A549 (cell line): ENCODE measurements around the gene C2orf78. TPM values are rescaled to one million over a fixed set of nuclear protein-coding genes. Genes with fewer than 3 reads are reported as not detected.

ENCODE experiments used
- ATAC-seq, 2 experiments: fragments of 200-7000 bp in 1 of 2; fragments of >200 bp in 1 of 2; cut with Nextera tagmentation in 1 of 2; cut with Tn5 transposase in 1 of 2; 3 replicates each; pipeline versions ENCODE4 v1.8.0 to v1.9.1; 2018 to 2020; ENCODE audit warnings: mild to moderate bottlenecking in 1 of 2, moderate library complexity in 1 of 2
- CTCF ChIA-PET: fragments of 300-600 bp; sonication (Branson Sonifier 250); formaldehyde crosslinking; extraction: SDS; loops from one replicate; lab custom pipeline; 2021; ENCODE audit warnings: antibody characterized with exemption, inconsistent platforms; lab: Yijun Ruan, JAX
- POLR2A ChIA-PET: fragments of 350-600 bp; formaldehyde crosslinking; extraction: SDS; loops from one replicate; lab custom pipeline; 2021; ENCODE audit warnings: antibody characterized with exemption, inconsistent platforms; lab: Yijun Ruan, JAX
- DNase-seq, 2 experiments: peaks; one replicate each; pipeline versions ENCODE4 v3.0.0 to v3.0.0-alpha.2; 2011 to 2016; ENCODE audit warnings: low read depth in 1 of 2, low spot score in 1 of 2
- FAIRE-seq: peaks from 2 replicates; lab custom pipeline; 2011; peaks lifted over from hg19 to GRCh38; lab: Jason Lieb, UNC
- H3K27ac ChIP-seq, 2 experiments: fragments of >200 bp; sonication (Bioruptor Twin); formaldehyde crosslinking; 3 replicates each; pipeline ENCODE4 v1.5.1; 2016 to 2017
- H3K4me1 ChIP-seq: fragments of >200 bp; sonication (Bioruptor Twin); formaldehyde crosslinking; 3 replicates; pipeline ENCODE4 v1.6.1; 2016
- H3K4me2 ChIP-seq: fragments of >200 bp; sonication (Bioruptor Twin); formaldehyde crosslinking; 3 replicates; pipeline ENCODE4 v1.6.1; 2016
- H3K4me3 ChIP-seq: fragments of >200 bp; sonication (Bioruptor Twin); formaldehyde crosslinking; 3 replicates; pipeline ENCODE4 v1.5.1; 2016
- H3K9me3 ChIP-seq: fragments of >200 bp; sonication (Bioruptor Twin); formaldehyde crosslinking; 3 replicates; pipeline ENCODE4 v1.6.1; 2016
- CBX8 ChIP-seq: fragments of 200-600 bp; sonication (generic); IDR thresholded peaks from 2 replicates; pipeline ENCODE4 v1.6.1; 2016
- CHD2 ChIP-seq: fragments of 150-350 bp; IDR thresholded peaks from 2 replicates; pipeline ENCODE4 v1.6.1; 2014; ENCODE audit warnings: low read length; ENCODE audit not compliant: partially characterized antibody
- CHD4 ChIP-seq: fragments of 200-600 bp; sonication (generic); IDR thresholded peaks from 2 replicates; pipeline ENCODE4 v1.6.1; 2016; ENCODE audit warnings: antibody characterized with exemption, mild to moderate bottlenecking, borderline replicate concordance
- CTCF ChIP-seq: fragments of >200 bp; sonication (Bioruptor Twin); formaldehyde crosslinking; IDR thresholded peaks from 3 replicates; pipeline ENCODE4 v1.5.1; 2016
- FOSL2 ChIP-seq, 2 experiments: fragments of 450-650 bp in 1 of 2; fragments of >200 bp in 1 of 2; sonication (Bioruptor Twin) in 1 of 2; formaldehyde crosslinking; IDR thresholded peaks; 2 replicates each; pipeline versions ENCODE4 v1.5.0 to v1.6.1; 2016 to 2020; ENCODE audit warnings: mild to moderate bottlenecking in 1 of 2, moderate library complexity in 1 of 2
- FOXS1 ChIP-seq: fragments of 250-450 bp; sonication (Bioruptor Pico); IDR thresholded peaks from 2 replicates; pipeline ENCODE4 v1.5.0; 2020; ENCODE audit warnings: mild to moderate bottlenecking, moderate library complexity
- GATA3 ChIP-seq: IDR thresholded peaks from 2 replicates; pipeline ENCODE4 v1.6.1; 2012; ENCODE audit warnings: borderline replicate concordance
- HOXB5 ChIP-seq: fragments of 250-450 bp; sonication (Bioruptor Pico); IDR thresholded peaks from 2 replicates; pipeline ENCODE4 v1.5.0; 2020; ENCODE audit warnings: mild to moderate bottlenecking, moderate library complexity
- JUN ChIP-seq, 2 experiments: fragments of >200 bp; sonication (Bioruptor Twin); formaldehyde crosslinking; IDR thresholded peaks; 2 replicates in 1 of 2; 3 replicates in 1 of 2; pipeline ENCODE4 v1.6.1; 2016 to 2017
- JUNB ChIP-seq: fragments of >200 bp; sonication (Bioruptor Twin); formaldehyde crosslinking; IDR thresholded peaks from 2 replicates; pipeline ENCODE4 v1.6.1; 2016
- MAFK ChIP-seq: fragments of 450-650 bp; IDR thresholded peaks from 2 replicates; pipeline ENCODE4 v1.6.1; 2014; ENCODE audit not compliant: partially characterized antibody
- MAZ ChIP-seq: fragments of 150-350 bp; IDR thresholded peaks from 2 replicates; pipeline ENCODE4 v1.6.1; 2014; ENCODE audit warnings: antibody characterized with exemption, low read depth, low read length, borderline replicate concordance
- NPAS2 ChIP-seq: fragments of 250-450 bp; sonication (Bioruptor Pico); IDR thresholded peaks from 2 replicates; pipeline ENCODE4 v1.8.0; 2022; ENCODE audit warnings: mild to moderate bottlenecking, moderate library complexity, borderline replicate concordance
- PHF8 ChIP-seq: fragments of 200-600 bp; sonication (generic); IDR thresholded peaks from 2 replicates; pipeline ENCODE4 v1.6.1; 2016; ENCODE audit warnings: low read depth, mild to moderate bottlenecking, antibody characterized with exemption, moderate library complexity, borderline replicate concordance
- POLR2A ChIP-seq: IDR thresholded peaks from 2 replicates; pipeline ENCODE4 v1.6.1; 2012; ENCODE audit warnings: mild to moderate bottlenecking, low read length
- RAD21 ChIP-seq, 2 experiments: fragments of >200 bp in 1 of 2; sonication (Bioruptor Twin) in 1 of 2; formaldehyde crosslinking in 1 of 2; IDR thresholded peaks in 1 of 2; conservative IDR thresholded peaks in 1 of 2; 2 replicates in 1 of 2; 3 replicates in 1 of 2; pipeline ENCODE4 v1.6.1; 2012 to 2018; ENCODE audit warnings: inconsistent platforms in 1 of 2
- RNF2 ChIP-seq: fragments of 200-600 bp; sonication (generic); IDR thresholded peaks from 2 replicates; pipeline ENCODE4 v1.6.1; 2016; ENCODE audit warnings: low read depth, mild to moderate bottlenecking, antibody characterized with exemption, moderate library complexity, borderline replicate concordance
- TFCP2L1 ChIP-seq: fragments of 250-450 bp; sonication (Bioruptor Pico); IDR thresholded peaks from 2 replicates; pipeline ENCODE4 v1.5.0; 2021; ENCODE audit warnings: mild to moderate bottlenecking
- ZFP36 ChIP-seq: fragments of 450-650 bp; IDR thresholded peaks from 2 replicates; pipeline ENCODE4 v1.6.1; 2014; ENCODE audit warnings: borderline replicate concordance; ENCODE audit not compliant: partially characterized antibody
- ZNF302 ChIP-seq: fragments of 250-450 bp; sonication (Bioruptor Pico); IDR thresholded peaks from 2 replicates; pipeline ENCODE4 v1.9.0; 2021; ENCODE audit warnings: inconsistent platforms, mild to moderate bottlenecking, moderate library complexity
- WGBS: methylation state at CpG from one replicate; pipeline ENCODE4 v1.1.6; 2017; ENCODE audit errors: missing lambda C conversion rate; 5-methylcytosine and 5-hydroxymethylcytosine counted together
- polyA plus RNA-seq, 4 experiments: library from polyadenylated mRNA; depleted of rRNA in 3 of 4; stranded (reverse); fragments of >200 nt; fragmentation: RNase III in 1 of 4; extraction: RNeasy Plus Mini Kit Qiagen cat#74134 plus additional on column Dnase treatment in 1 of 4; gene quantifications; 2 replicates in 3 of 4; 3 replicates in 1 of 4; pipeline ENCODE4 v1.2.3, GENCODE V29; 2011 to 2017

Gene C2orf78
- polyA plus RNA-seq, 2 of the 4 experiments (the other 2 are of a cell fraction): not detected

GRCh38 chr2:73830871-73831401 lies 47.0 kb downstream of the C2orf78 start:
- ChIA-PET POLR2A (no interaction called here), CTCF (no interaction called here)
- FAIRE-seq: no peak
- WGBS: 86% methylated on average over 11 of the region's 11 CpGs
- no peak overlapping the region for H3K4me3 ChIP-seq
- H3K27ac ChIP-seq: no peak overlapping the region
- TF ChIP-seq CHD4 (no peak), JUN (IDR thresholded peaks at IDR 0.05) (no peak), MAZ (no peak), RAD21 (conservative IDR thresholded peaks at IDR 0.05 in 1 of 2, IDR thresholded peaks at IDR 0.05 in 1 of 2) (no peak), FOSL2 (IDR thresholded peaks at IDR 0.05) (no peak), FOSL2 (CRISPR knock-in tag; IDR thresholded peaks at IDR 0.05) (peak; percentile 44), PHF8 (no peak), TFCP2L1 (CRISPR knock-in tag) (no peak), POLR2A (no peak), MAFK (peak; percentile 75), JUNB (no peak), NPAS2 (CRISPR knock-in tag) (no peak), CTCF (no peak), RNF2 (no peak)
- ATAC-seq: no peak
- H3K4me2 ChIP-seq: peak overlapping the region; percentile 89; the same call in 2 of the 3 replicates
- peaks cover 23% of the 10 kb centered on the region; the same call in 2 of the 3 replicates for H3K4me1 ChIP-seq
- no peak for DNase-seq
- H3K9me3 ChIP-seq: no peaks in the 10 kb centered on the region

GRCh38 chr2:73832930-73833329 lies 48.9 kb downstream of the C2orf78 start:
- ChIA-PET CTCF (interaction anchor here (1.0 to 2.7 kb wide), 2 partner anchors 8 to 12 kb away, joined by 4 to 10 read pairs; no protein-coding TSS in a partner anchor), POLR2A (no interaction called here)
- FAIRE-seq: no peak
- Histone ChIP-seq H3K4me2 (no peak overlapping the region), H3K4me3 (no peak overlapping the region), H3K4me1 (peaks cover 23% of the 10 kb centered on the region; the same call in 2 of the 3 replicates), H3K9me3 (no peaks in the 10 kb centered on the region)
- no peak for TF ChIP-seq HOXB5 (CRISPR knock-in tag)
- TF ChIP-seq ZFP36: peak; percentile 66
- TF ChIP-seq, all 56 proteins: peak for 1
- H3K27ac ChIP-seq: no peak overlapping the region
- DNase-seq (peak in 1 of 2 experiments; percentile 68), ATAC-seq (no peak)

- TF ChIP-seq FOXS1: no peak
- no peak for TF ChIP-seq GATA3
- no peak for TF ChIP-seq ZNF302
- no peak for TF ChIP-seq CHD2
- no peak for TF ChIP-seq CBX8
- H3K9me3 ChIP-seq: no peaks in the 10 kb centered on the region
- peaks cover 5% of the 10 kb centered on the region; the same call in 1 of the 3 replicates for H3K4me1 ChIP-seq
- FAIRE-seq (no peak), ATAC-seq (peak in 1 of 2 experiments; percentile 27; a peak in 2 of 6 replicates), DNase-seq (no peak)
- ChIA-PET POLR2A (no interaction called here), CTCF (interaction anchor here (0.8 kb wide), 1 partner anchor 364 kb away, joined by 3 read pairs; no protein-coding TSS in a partner anchor)
- H3K4me2 ChIP-seq: no peak overlapping the region
- no peak overlapping the region for H3K27ac ChIP-seq
- WGBS: 91% methylated on average over 12 of the region's 17 CpGs
- H3K4me3 ChIP-seq: no peak overlapping the region
These were observed 52.4 kb downstream of the C2orf78 start for GRCh38 chr2:73836141-73836943.
